GM21576 (cell line): ENCODE data around the gene NECAB2.
A peak's percentile ranks its signal among the peaks of the same experiment; 100 is the strongest.

Experiments
- ATAC-seq: cut with Tn5 transposase; IDR thresholded peaks from one replicate; pipeline ENCODE4 v1.9.1; 2021; ENCODE audit warnings: mild to moderate bottlenecking, moderate library complexity; ENCODE audit not compliant: unreplicated experiment

The NECAB2 gene

DNA sequence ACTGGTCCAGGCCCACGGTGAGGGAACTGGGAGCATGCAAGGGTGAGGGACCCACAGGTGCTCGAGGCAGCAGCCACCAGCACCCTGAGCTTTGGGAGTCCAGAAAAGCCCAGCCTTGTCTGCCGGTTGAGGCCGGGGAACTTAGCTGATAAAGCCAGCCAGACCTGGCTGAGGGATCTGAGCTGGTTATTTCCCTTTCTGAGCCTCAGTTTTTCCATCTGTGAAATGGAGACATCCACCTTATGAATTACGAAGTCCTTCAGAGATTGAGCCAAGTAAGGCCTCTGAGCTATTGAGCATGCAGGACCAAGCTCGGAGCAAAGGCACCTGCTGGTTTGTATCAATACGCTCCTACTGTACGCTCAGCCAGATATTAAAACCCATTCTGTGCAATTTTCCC is 13.8 kb downstream of the NECAB2 start:
- ATAC-seq: no peak

DNA sequence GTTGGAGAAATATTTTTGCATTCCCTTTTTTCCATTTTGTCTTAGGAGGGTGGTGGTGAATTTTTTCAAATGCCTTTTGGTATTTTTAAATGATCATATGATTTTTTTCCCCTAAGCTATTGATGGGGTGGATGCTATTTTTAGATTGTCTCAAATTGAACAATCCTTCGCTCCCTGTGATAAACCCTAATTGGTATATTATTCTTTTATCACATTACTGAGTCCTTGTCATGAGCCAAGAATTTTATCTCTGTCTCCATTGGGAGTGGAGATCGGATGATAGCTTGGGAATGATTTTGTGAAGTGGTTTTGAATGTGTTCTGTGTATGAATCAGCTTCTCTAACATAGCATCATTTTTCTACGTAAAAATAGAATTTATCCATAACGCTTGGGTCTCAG is 15.4 kb downstream of the NECAB2 start:
- ATAC-seq: no peak

DNA sequence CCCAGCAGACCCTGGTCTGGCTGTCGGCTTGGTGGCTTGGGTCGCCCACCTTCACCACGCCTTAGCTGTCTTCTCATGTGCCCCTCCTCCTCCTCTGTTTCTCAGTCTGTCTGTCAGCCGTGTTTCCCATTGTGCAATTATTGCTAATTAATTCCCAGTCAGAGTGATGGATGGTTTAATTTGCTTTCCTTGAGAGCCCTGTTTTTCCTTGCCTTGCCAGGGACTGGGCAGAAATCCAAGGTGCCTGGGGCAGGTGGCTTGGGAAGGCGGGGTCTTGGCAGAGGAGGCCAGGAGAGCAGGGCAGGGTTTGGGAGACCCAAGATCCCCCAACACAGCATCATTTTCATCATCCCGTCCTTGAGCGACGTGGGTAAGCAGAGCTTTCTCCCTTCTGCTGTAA is 21.3 kb downstream of the NECAB2 start:
- no peak for ATAC-seq

DNA sequence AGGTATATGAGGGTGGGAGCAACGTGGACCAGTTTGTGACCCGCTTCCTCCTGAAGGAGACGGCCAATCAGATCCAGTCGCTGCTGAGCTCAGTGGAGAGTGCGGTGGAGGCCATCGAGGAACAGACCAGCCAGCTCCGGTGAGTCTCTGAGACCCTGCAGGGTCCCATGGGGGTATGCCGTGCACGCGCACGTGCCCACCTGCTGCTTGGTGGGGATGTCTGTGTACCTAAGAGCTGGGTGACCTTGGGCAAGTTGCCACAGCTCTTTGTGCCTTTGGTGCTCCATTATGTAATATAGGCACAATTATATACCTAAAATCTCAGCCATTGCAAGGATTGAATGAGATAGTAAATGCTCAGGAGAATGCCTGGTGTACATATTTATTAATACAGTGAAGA is 22.4 kb downstream of the NECAB2 start:
- ATAC-seq: no peak

DNA sequence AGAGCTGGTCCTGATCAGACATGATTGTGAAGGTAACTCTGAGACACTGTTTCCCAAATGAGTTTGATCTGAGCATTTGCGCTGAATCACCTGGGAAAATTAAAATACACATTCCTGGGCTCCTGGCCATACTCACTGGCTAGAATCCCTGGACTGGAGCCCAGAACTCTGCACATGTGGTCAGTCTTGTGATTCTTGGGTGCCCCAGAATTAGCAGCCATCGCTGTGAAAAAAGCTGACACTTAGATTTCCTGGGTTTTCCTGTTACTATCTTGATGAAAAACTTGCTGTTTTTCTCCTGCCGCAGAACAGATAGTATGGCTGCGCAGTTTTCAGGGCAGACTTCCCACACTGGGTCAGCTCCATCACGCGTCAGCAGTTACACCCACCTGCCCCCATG is 24.6 kb downstream of the NECAB2 start:
- no peak for ATAC-seq

DNA sequence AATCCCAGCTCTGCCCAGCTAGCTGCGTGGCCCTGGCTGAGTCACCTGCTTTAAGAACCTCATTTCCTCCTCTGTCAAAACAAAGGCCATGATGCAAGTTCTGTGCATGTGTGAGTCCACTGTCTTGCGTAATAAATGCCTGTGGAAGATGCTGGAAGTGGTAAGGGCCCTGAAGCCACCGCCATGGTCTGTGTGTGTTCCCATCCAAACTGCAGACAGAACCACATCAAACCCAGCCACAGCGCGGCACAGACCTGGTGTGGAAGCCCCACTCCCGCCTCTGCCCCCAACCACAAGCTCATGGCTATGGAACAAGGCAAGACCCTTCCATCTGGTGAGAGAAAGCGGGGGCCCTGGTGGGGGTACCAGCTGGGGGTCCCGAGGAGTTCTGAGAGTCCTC is 26.0 kb downstream of the NECAB2 start:
- ATAC-seq: no peak

DNA sequence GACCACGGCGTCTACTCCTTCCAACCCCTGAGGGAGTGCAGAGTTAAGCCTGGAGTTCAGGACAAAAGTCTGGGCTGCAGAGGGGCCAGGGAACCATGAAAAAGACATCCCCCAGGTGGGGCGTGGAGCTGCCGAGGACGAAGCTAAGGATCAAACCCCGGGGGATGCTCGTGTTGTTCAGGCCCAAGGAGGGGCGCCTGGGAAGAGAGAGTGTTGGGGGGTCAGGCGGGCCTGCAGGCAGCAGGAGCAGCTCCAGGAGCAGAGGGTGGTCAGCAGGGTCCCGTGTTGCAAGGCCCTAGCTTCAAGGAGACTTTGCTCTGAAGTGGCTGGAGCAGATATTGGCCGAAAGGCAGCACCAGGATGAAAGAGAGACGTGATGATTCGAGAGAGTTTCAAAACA is 26.7 kb downstream of the NECAB2 start:
- ATAC-seq: no peak

DNA sequence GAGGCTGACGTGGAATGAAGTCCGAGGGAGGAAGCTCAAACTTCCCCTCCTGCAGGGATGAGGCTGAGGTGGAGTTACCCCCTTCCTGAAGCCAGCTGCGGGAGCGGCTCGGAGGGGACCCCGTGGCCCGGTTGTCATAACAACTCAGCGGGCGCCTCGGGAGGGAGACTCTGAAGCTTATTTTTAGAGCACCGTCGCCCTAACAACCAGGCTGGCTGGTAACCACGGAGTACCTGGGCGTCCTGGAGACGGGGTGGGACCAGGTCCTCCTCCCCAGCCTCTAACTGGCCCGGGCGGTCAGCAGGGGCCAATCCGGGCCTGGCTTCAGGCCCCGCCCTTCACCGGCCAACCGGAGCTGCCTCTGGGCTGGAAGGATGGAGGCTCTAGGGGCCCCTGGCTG is 27.7 kb downstream of the NECAB2 start:
- ATAC-seq: no peak

DNA sequence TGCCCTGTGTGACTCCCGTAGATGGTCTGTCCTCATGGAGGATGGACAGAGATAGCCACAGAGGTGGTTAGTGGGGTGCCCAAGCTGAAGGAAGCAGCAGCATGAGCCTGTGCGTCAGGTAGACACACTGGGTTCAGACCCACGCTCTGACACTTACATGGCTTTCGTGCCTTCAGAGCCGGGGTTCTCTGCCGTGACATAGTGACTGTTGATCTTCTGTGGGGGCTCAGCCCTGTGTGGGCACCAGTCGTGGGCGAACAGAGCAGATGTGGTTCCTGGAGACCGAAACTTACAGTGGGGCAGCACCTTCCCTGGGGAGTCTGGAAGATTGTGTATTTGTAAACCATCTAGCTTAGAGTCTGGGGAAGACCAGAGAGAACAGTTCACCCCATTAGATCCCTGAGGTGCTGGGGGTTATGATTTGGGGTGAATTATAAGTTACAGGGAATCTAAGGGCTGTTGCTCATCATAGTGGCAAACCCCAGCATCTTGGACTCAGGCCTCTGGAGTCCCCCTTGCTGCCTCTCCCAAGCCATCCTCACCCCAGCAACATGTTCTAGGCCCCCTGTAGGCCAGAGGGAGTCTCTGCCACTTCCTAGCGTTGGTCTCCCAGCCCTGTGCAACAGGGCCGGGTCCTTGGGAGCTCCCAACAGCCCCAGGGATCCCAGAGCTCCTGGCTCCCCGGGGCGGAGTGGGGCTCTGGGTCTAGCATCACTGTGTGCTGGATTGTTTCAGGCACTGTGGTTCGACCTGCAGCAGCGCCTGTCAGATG is 28.6 kb downstream of the NECAB2 start:
- ATAC-seq: no peak

DNA sequence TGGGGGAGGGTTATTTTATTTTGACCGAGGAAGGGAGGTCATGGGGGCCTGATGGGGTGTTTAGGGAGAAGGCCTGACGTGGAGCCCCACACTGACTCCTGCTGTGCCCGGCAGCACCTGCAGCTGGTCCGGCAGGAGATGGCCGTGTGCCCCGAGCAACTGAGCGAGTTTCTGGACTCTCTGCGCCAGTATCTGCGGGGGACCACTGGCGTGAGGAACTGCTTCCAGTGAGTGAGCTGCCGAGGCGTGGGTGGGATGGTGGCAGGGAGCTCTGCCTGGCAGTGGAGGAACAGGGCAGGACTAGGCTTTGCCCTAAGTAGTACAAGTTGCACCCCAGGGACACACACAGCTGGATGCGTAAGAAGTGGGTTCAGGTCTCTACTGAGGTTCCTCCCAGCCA is 30.0 kb downstream of the NECAB2 start:
- ATAC-seq: no peak

DNA sequence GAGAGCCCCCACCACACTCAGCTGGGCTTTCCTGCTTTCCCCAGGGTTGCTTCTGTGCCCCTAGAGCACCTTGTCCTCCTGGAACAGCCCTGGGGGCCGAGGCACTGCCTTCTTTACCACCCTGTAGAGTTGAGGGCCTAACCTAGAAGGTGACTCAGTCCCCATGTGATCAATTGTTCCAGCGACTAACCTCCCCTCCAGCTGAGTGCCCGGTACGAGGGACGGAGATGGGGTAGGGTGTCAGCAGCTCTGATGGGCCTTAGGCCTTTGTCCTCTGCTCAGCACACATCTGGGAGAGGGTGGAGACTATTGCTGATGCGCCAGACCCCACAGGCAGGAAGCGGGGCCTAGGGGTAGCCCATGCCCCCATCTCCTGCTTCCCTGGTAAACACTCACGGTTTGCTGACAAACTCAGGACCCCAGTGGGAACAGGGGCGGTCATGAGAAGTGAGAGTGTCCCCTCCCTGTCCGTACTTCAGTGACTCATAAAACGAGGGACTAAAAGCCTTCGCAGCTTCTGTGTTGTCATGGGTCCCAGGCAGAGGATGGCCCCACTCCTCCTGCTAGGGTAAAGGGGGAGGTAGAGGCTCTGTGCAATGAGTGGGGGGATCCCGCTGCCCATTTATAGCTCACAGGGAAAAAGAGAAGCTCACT is 33.1 kb downstream of the NECAB2 start:
- no peak for ATAC-seq

DNA sequence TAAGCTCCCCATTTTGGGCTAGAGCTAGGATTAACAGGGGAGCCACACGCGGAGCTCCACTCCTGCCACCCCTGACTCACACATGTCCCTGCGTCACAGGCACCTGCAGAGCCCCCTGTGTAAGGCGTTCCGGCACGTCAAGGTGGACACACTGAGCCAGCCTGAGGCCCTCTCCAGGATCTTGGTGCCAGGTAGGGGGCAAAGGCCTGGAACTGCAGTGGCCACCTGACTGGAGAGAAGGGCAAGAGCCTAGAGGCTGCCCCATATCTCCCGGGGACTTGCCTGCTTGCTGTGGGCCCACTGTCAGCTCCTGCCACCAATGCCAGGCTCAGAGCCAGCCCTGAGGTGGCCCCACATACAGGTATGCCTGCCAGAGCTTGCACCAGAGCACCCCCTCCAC is 33.7 kb downstream of the NECAB2 start:
- ATAC-seq: no peak

DNA sequence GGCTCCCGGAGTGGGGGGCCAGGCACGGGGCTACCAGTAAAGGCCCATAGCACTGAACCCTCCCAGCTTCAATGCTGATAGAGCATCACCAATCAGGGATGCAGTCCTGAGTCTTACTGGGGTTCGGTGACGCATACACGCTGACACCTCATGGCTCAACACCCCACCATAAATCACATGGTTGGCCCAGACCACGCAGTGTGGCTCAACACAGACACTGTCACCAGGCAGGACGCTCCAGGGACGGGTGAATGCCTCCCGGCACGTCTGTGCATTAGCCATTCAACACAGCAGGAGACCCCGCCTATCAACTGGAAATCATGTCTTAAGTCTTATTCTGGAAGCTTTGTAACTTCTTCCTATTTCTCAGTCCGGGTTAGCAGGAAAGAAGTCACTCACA is 35.0 kb downstream of the NECAB2 start:
- ATAC-seq: no peak

DNA sequence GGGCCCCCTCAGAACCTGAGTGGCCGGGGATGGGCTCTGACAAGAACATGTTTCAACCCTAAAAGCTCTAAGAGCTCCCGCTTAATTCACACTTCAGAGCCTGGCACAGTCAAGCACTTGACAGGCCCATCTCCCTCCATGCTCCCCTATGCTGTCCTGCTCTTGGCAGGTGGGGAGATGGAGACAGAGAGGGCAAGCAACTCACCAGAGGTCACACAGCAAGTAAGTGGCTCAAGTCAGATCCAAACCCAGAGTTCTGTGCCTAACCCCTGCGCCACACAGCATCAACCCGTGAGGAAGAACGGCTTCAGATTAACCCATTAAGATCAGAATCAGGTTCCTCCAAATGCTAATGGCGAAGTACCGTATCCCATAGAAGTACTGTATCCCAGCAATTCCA is 36.4 kb downstream of the NECAB2 start:
- ATAC-seq: no peak

DNA sequence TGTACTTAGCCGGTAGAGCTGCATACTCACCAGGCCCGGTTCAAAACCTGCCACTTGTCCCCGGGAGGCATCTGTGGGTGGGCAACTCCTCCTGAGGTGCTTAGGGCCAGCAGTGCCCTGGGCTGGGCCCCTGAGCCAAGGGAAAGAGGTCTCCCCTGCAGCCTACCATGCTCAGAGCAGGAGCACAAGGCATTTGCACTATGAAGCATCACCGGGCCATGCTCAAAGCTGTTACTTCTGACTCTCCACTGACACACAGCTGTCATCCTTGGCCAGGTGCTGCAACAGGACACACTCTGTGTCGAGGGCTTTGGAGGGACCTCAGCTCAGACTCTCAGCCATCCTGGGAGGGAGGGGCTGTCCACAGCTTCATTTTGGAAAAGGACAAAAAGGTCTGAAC is 37.3 kb downstream of the NECAB2 start:
- ATAC-seq: no peak

DNA sequence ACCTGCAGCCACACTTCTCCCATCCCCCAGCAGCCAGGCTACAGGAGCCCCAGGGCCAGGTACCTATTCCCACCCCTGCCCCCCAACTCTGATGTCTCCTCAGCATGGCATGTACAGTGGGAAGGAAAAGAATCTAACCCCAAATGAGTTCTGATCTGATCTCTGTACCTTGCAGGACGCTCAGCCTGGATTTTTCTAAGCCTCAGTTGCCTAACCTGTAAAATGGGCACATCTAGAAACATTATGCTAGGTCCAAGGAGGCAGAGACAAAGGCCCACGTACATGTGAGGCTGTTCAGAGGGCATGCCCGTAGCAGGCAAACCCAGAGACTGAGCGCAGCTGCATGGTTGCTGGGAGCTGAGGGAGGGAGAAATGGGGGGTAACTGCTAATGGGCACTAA is 39.5 kb downstream of the NECAB2 start:
- no peak for ATAC-seq

DNA sequence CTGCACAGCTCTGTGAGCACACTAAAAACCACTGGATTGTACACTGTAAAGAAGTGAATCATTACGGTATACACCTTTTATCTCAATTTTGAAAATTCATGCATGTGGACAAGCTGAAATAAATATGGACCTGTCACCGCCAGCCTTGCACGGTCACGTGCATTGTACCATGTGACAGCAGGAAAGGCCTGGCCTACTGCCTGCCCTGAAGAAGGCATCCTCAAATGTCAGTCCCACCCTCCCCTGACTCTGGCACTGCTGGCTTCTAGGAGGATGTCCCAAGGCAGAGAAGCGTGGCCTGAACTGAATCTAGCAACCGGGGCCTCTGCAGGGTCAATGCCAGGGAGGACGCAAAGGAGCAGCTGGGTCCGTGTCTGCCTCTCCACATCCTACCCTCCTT is 39.9 kb downstream of the NECAB2 start:
- ATAC-seq: no peak

DNA sequence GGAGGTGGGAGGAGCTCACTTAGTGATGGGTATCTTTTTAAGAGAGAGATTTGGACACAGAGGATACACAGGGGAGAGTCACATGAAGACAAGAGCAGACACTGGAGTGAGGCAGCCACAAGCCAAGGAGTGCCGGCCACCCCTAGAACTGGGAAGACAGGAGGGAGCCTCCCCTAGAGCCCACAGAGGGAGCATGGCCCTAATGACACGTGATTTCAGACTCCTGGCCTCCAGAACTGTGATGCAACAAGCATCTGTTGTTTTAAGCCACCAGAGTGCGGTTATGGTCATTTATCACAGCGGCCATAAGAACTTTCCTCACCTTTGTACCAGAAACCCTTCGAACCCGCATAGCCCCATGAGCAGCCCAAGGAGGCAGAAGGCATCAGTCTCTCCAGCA is 41.2 kb downstream of the NECAB2 start:
- no peak for ATAC-seq

DNA sequence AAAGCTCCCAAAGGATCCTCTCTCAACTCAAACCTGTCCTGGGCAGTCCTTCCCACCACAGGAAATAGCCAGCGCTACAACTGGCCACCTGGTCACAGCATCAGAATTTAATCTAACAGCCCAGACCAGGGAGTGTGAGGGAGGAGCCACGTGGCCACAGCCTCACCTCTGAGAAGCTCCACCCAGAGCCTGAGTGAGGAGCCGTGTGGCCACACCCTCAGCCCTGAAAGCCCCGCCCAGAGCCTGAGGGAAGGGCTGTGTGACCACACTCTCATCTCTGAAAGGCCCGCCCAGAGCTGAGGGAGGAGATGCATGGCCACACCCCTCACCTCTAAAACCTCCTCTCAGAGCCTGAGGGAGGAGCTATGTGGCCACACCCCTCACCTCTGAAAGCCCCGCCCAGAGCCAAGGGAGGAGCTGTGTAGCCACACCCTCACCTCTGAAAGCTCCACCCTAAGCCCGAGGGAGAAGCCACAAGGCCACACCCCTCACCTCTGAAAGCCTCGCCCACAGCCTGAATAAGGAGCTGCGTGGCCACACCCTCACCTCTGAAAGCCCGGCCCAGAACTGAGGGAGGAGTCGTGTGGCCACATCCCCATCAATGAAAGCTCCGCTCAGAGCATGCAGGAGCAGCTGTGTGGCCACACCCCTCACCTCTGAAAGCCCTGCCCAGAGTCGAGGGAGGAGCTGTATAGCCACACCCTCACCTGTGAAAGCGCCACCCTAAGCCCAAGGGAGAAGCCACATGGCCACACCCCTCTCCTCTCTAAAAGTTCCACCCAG is 45.9 kb downstream of the NECAB2 start:
- peak; percentile 79 for ATAC-seq

DNA sequence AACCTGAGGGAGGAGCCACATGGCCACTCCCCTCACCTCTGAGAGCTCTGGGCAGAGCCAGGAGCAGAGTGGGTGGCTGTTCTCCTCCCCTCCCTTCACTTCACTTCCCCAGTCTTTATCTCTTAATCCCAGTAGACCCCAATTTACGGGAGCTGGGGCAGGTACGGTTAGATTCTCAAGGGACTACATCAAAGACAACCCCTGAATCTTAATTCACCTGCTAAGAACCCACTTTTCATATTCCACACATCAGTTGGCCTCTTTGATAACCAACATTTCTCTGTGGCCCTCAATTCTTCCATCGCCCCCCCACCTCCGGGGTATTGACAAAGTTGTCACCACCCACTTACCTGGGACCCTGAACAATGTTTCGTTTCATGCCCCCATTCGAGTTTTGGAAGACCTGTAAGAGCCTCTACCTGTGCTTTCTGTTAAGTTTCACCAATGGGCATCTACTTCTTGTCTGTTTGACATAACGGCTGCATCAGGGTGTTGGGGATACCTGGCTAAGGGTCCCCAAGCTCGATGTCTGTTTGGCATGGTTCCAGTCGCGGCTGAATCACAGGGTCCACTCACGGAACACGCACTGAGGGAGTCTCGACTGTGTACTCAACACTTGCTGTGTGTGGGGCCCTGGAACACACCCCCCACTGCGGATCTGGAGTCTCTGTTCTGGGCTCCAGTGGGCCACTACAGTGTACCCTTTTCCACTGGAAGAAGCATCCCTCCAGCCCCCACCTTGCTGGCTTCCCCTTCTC is 46.7 kb downstream of the NECAB2 start:
- ATAC-seq: no peak

DNA sequence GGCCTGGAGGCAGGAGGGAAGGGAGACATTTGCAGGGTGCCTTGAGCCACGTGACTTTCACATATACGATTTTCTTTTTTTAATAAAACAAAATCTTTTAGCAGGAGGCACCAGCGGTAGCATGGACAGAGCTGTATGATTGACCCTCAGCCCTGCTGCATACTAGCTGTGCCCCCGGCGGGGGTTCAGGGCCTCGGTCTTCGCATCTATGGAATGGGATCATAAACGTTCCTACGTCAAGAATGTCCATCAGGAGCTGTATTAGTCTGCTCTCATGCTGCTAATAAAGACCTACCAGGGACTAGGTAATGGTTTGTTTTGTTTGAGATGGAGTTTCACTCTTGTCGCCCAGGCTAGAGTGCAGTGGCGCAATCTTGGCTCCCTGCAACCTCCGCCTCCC is 47.4 kb downstream of the NECAB2 start:
- no peak for ATAC-seq
